HS-5 (cell line): ENCODE results near the gene GPX3.

Experiments
- DNase-seq: peaks from one replicate; pipeline ENCODE4 v3.0.0-alpha.2; 2012; ENCODE audit warnings: low read depth

The GPX3 gene

DNA sequence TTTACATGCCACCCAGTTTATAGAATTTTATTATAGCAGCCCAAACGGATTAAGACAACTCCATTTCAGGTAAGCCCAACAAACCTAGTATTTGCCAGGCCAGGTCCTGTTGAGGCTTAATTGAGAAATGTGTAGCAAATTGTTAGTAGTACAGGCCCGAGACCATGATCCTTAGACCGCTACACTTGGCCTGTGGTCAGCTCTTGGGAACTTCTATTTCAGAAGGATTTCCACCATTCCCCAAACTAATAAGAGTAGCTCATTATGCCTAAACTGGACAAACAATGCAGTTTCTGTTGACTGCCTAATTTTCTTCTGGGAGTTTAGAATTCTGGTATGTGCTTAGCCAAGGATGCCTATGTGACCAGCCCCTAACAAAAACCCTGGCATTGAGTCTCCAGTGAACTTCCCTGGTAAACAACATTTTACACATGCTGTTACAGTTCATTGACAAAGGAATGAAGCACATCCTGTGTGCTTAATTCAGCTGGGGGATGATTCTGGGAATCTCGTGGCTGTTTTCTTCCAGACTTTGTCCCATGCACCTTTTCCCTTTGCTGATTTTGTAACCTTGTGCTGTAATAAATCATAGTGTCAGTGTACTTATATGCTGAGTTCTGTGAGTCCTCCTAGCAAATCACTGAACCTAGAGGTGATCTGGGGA lies 5.6 kb upstream of the GPX3 start:
- DNase-seq: no peak

DNA sequence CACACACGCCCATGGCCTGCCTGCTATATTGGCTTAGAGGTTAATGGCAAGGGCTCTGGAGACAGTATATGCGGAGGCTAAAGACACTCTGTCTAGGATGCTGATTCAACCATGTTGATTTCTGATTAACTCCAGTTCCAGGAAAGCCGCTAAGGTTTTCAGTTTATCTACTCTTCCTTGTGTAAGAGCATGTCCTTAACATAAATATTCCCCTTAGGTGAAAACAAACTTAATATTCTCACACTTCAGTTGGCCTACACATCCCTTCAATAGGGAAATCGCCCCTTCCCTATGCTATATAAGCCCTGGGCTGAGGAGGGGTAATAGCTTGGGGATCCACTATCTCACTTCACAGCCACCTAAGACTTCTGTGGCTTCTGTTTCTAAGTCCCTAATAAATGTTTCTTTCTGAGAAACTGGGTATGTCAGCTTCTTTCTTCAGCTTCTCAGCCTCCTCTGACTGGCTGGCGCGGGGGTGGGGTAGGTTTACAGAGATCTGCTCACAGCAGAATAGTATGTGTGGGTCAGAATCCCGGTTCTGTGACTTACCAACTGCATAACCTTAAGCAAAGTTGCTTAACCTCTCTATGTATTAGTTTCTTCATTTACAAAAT lies 4.3 kb upstream of the GPX3 start:
- no peak for DNase-seq

DNA sequence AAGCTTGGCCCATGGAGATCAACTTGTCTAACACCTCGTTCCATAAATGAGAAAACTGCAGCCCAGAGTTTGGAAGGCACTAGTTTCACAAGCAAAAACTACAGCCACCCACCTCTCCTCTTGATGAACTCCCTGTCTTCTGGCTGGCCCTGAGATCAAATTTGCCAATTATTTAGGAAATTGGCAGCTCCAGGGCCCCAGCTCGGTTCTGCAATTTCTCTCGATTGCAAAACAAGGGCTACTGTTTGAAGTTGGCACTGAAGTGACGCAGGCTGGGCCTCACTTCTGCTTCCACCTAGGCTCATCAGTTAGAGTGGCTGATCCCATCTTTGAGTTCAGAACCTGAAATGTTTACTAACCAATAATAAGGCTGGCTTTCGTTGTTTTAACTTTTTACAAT lies 3.7 kb upstream of the GPX3 start:
- DNase-seq: no peak

DNA sequence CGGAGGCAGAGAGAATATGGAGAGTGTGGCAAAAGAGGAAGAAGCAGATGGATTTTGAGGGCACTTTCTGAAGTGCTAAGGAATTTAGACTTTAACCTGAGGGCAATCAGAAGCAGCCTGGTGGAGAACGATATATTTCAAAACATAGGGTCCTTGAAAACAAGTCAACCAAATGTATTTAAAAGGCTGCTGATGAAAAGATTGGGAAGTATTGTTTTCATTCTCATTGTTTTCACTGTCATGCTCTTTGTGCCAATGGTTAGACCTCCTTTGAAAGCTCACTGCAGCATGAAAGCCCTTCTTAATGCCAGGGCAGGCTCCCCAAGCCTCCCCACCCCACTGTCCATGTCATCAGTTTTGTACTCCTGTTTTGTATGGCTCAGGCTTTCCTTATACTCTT lies 2.5 kb upstream of the GPX3 start:
- DNase-seq: no peak

DNA sequence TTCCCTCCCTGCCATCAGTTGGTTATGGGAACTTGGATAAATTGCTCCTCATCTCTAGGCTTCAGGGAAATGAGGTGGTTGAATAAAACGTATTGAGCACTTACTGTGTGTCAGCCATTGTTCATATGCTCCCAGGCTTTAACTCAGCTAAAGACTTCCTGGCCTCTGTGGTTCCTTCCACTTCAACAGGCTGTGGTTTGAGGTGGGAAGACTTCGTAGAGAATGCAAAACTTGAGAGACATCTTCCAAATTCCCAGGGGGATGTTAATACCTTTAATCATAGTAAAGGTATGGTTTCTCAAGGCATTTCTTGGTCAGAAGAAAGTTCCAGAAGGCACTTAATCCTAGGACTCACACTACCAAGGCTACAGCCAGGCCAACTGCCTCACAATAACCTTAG lies 1.5 kb upstream of the GPX3 start:
- DNase-seq: no peak

DNA sequence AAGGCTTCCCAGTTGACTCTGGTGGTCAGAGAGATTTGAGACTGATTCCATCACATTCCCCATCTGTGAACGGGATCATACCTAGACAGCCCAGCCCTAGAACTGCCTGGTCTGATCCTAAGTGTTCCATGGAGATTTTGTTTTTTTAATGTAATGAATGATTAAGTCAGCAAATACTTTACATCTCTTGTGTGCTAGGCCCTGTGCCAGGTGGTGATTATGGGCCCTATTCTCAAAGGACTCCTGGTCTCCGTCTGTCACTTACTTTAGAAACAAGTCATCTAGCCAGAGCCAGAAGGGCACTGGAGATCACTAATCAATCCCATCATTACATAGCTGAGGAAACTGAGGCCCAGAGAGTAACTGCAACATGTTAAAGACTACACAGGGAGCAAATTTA lies 1.1 kb upstream of the GPX3 start:
- DNase-seq: no peak

DNA sequence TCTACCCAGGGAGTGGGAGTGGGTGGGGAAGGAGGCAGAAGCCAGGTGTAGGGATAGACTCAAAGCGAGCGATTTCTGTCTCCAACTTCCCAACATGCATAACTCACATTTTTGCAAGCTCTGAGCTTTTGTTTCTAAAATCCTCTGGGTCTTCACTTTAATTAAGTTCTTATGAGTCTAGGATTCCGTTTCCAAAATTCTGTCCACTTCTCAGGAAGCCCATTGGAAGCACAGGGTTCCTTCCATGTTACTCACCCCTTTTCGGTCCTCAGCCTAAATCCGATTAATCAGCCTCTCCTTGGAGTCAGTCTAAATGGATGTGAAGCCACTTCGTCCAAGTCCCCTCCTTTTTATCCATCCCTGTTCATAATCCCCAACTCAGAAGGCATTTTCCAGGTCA lies 1.4 kb downstream of the GPX3 start:
- no peak for DNase-seq

DNA sequence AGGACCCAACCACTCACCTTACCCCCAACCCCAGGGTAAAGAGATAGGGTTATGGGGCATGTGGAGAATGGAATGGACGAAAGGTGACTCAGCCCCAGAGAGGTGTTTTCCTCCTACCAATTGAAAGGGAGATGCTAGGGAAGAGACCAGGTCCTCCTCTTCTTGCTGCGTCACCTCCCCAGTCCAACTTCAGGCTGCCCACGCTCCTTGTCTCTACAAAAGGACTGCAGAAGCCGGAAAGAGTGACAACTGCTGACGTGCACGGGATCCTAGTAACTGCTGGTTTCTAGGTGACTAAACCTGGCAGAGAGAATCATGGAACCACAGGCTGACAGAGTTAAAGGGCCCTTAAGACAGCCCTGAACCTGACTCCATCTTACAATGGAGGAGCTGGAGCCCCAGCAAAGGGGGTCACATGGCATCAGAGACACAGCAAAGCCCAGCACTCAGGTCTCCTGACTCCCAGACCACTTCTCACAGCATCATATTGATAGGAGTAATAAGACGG lies 2.2 kb downstream of the GPX3 start:
- no peak for DNase-seq

DNA sequence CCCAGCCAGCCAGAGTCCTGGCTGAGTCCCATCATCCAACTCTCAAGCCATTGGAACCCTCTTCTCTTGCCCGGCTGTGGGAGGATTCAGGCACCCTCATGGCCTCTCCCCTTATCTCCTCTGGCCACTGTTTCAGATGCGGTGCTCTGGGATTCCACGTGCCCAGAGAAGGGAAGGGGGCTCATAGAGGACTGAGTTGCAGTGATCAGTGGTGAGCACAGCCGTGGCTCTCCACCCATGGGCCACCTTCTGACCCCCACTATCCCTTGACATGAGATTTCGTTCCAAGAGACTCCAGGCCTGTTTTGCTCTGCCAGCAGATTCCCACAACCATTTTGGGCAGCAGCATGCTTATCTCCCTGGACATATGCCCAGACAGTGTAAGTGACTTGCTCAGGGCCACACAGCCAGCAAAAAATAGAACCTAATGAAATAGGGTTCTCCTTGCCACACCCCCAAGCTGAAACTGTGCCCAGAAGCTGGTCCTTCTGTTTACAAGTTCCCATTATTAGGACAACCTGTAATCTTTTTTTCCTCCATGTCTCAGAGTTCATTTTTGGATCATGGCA lies 2.7 kb downstream of the GPX3 start:
- DNase-seq: no peak

DNA sequence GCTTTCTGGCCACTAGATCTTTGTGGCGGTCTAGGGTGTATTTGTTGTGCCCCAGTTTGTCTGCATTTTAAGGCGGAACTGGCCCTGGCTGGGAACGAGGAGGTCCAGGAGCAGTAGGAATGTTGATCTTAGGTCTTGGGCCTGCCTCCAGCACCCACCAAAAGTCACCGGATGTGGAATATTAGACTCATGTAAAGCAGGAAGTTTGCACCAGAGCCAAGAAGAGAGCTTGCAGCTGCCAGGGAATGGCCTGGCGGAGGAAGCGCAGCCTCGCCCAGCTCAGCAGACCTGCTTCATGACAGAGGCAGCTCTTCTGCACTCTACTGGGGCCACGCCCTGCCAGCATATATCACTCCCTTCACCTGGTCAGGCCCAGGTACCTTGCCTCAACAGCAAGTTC lies 3.3 kb downstream of the GPX3 start:
- DNase-seq: no peak

DNA sequence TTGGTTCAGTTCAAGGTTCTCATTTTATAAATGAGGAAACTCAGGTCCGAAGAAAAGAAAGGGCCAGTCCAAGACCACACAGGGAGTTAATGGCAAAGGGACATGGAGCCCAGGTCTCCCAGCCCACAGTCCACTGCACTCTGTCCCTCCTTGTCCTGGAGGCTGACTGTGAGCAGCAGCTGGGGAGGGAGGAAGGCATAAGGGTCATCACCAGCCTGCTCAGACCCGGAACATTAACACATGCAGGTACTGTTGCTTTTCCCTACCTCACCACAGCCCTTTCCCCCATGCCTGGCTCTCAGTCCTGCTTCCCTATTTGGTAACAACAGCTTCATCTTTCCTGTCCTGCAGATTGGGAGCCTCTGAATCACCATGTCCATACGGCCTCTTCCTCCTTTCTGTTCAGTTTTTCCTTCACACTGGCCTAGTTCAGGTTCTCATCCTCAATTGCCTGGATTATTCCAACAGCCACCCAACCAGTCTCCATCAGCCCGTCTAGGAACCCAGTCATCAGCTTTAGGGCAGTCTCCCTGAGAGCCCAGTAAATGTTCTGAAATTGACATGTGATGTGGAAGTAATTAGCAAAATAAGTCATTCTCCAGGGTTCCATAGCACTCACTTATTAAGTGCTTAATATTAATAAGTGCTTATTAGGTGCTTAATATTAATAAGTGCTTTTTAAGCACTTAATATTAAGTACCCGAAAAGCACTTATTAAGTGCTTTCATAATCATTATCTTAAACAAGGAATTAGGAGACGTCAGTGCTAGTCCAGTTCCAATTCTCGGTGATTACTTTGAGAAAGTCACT lies 4.3 kb downstream of the GPX3 start:
- DNase-seq: no peak

DNA sequence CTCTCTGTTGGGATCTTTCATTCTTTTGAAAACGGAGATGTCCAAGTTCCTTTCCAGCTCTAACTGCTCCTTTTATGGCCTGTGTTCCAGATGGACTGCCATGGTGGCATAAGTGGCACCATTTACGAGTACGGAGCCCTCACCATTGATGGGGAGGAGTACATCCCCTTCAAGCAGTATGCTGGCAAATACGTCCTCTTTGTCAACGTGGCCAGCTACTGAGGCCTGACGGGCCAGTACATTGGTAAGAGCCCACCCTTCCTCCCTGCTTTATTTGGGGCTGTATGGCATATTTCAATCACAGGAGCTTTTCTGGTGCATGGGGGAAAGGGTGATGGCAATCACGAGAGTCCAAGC lies 4.8 kb downstream of the GPX3 start:
- DNase-seq: no peak

DNA sequence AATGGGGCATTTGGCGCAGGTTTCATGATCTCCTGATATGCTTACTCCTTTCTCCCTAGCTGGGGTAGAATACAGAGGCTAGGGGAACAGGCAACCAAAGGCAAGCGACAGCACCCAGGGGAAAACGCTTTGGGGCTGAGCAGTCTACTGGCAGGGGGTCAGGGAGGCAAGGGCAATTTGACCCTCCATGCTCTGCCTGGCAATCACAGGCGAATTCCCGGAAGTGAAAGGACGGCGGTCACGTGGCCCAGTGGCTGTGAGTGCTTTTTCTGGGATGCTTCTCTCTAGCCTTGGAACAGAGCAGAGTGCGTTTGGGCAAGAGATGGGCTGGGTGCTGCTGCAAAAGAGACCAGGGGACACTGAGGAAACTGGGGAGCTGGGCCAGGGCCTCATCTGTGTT lies 5.7 kb downstream of the GPX3 start:
- DNase-seq: no peak

DNA sequence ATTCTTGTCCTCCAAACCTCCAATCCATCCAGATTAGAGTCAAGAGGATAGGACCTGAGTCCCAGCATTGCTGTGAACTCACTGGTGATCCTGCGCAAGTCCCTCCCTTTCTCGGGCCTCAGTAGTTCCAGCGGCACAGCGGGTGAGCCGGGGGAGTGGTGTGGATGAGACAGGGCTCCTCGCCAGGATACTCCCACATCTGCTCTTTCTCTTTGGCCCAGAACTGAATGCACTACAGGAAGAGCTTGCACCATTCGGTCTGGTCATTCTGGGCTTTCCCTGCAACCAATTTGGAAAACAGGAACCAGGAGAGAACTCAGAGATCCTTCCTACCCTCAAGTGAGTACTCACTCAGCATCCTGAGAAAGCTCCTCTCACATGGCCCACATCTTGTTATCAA lies 6.3 kb downstream of the GPX3 start:
- DNase-seq: no peak

DNA sequence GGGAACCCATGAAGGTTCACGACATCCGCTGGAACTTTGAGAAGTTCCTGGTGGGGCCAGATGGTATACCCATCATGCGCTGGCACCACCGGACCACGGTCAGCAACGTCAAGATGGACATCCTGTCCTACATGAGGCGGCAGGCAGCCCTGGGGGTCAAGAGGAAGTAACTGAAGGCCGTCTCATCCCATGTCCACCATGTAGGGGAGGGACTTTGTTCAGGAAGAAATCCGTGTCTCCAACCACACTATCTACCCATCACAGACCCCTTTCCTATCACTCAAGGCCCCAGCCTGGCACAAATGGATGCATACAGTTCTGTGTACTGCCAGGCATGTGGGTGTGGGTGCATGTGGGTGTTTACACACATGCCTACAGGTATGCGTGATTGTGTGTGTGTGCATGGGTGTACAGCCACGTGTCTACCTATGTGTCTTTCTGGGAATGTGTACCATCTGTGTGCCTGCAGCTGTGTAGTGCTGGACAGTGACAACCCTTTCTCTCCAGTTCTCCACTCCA lies 7.6 kb downstream of the GPX3 start:
- no peak for DNase-seq

DNA sequence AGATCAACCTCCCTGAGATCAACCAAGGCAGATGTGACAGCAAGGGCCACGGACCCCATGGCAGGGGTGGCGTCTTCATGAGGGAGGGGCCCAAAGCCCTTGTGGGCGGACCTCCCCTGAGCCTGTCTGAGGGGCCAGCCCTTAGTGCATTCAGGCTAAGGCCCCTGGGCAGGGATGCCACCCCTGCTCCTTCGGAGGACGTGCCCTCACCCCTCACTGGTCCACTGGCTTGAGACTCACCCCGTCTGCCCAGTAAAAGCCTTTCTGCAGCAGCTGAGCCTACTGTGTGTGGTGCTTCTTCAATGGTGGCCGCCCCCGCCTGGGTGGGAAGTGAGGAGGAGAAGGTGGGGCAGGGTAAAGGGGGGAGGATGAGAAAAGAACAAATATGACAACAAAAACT lies 8.3 kb downstream of the GPX3 start:
- DNase-seq: no peak

DNA sequence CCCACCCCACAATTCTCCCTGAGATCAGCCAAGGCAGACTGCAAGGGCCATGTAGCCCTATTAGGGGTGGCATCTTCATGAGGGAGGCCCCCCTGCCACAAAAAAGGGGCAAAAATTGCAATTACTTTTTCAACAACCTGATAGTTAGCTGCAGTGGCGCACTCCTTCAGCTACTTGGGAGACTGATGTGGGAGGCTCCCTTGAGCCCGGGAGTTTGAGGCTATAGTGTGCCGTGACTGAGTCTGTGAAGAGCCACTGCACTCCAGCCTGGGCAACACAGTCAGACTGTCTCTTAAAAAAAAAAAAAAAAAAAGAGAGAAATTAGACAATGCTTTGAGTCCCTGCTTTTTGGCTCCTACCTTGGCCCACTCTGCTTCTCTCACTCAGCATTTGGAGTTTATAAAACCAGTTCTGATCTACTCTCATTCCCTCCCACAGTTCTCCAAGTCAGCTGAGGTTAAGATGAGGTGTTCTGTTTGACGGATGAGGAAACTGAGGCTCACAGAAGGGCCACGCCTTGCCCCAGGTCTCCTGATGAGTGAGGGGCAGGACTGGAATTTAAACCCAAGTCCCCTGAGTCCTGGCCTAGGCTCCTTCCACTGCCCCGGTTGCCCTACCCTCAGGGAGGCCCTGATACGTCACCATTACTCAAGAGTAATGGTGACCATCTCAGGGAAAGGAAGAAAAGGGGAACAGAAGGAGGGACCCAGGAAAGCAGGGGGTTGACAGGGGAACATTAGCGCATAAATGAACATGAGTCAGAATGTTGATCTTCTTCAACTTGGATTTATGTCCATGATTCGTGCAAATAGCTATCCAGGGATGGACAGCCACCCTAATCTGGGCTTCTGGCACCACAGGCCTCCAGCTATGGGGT lies 9.0 kb downstream of the GPX3 start:
- DNase-seq: no peak

DNA sequence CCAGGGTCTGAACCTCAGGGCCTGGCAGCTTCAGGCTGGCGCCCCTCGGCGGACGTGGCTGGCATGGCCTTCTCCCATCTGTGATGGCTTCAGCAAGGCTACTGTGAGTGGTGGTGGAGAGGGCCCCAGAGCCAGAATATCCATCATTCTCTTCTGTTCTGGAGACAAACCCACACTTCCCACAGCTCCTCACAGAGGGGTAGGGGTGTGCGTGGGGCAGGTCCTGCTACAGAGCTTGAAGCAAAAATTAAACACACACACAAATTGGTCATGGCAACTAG lies 9.6 kb downstream of the GPX3 start:
- DNase-seq: no peak

DNA sequence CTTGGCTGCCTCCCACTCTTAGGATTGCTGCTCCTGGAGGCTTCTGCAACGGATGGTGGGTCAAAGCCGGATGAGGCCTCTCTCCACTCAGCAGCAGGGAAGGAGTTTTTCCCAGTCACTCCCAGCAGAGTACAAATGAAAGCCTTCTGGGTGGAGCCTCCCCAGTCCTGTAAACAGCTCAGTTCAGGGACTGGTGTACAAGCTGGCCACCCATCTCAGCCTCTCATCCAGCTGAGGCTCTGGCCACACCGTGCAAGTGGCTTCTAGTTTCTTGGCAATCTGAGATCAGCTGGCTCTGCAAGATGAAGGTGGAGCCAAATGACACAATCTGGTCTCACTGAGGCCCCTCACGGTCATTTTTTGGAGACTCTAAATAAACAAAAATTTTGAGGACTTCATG lies 10.0 kb downstream of the GPX3 start:
- DNase-seq: no peak

DNA sequence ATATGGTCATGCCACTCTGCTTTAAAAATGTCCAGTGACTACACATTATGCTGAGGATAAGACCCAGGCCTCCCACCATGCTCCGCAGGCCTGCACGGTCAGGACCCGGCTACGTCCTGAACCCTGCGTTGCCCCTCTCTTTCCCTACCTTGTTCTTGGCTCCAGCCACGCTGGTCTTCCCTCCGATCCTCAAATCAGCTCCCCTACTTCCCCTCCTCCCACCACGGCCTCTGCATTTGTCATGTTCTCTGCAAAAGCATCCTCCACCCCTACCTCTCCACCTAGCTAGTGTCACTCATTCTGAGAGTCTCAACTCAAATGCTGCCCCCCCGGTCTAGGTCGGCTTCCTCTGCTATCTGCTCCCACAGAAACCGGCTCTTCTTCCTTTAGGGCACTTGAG lies 11.2 kb downstream of the GPX3 start:
- no peak for DNase-seq

DNA sequence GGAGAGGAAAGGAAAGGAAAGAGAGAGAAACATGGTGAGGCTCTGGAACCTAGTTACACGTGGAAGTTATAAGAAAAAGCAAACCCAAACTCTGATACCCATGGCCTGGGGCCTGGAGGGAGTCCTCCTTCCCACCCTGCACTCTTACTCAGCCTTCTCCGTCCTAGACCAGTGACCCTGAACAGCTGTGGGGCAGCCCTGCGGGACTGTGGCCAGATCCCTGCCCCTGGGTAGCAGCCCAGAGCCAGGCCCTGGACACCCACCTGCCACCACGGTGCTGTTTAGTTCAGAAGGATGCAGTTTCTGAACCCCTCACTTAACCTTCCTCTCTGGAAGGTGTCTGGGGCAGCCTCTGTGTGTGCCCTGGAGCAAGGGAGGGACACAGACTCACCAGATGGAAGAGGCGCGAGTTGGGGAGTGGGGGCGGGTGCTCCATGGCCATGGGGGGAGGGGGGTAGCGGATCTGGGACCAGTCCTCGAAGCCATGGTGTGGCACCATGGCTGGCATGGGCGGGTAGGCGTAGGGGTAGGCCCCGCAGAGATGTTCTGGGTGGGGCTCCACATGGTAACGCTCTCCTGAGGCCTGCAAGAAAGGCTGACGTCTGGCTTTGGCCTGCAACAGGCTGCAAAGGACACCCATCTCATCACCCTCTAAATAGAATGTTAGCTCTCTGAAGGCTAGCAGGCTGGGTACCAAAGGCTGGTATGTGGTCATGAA lies 13.0 kb downstream of the GPX3 start:
- no peak for DNase-seq
